AG04450 (cell line): Measurements from ENCODE around the gene GGCX. TPM values are rescaled to one million over a fixed set of nuclear protein-coding genes. Genes with fewer than 3 reads are reported as not detected.
"Not testable (repeated sequence)": the region's sequence is repeated elsewhere in the genome, so short reads cannot be mapped to it uniquely, and the experiment has no call there.

Source experiments
- CTCF ChIA-PET: fragments of 300-600, 350-600 bp; formaldehyde crosslinking; extraction: SDS; loops from one replicate; lab custom pipeline; 2022; ENCODE audit warnings: antibody characterized with exemption, inconsistent platforms; lab: Charles Lee
- POLR2A ChIA-PET: fragments of 350-600 bp; formaldehyde crosslinking; extraction: SDS; loops from one replicate; lab custom pipeline; 2021; ENCODE audit warnings: antibody characterized with exemption, inconsistent platforms; lab: Yijun Ruan, JAX
- DNase-seq: peaks from one replicate; pipeline ENCODE4 v3.0.0-alpha.2; 2011; ENCODE audit warnings: low read depth, low spot score
- H3K27ac ChIP-seq: one replicate; pipeline ENCODE4 v1.5.1; 2012; ENCODE audit warnings: low read depth, low read length, control low read depth
- H3K27me3 ChIP-seq: one replicate; pipeline ENCODE4 v1.6.0; 2012; ENCODE audit warnings: low read length; ENCODE audit not compliant: control insufficient read depth, insufficient read depth
- H3K4me3 ChIP-seq: 2 replicates; pipeline ENCODE4 v1.5.1; 2011; ENCODE audit warnings: mild to moderate bottlenecking, low read depth, low read length, control low read depth
- H3K9me3 ChIP-seq: 2 replicates; pipeline ENCODE4 v1.5.1; 2012; ENCODE audit warnings: low read length; ENCODE audit not compliant: control insufficient read depth, insufficient read depth
- CTCF ChIP-seq: IDR thresholded peaks from 2 replicates; pipeline ENCODE4 v1.5.1; 2011; ENCODE audit warnings: low read depth, low read length, control low read depth, inconsistent platforms
- polyA plus RNA-seq: library from polyadenylated mRNA; depleted of rRNA; stranded (reverse); fragments of >200 nt; gene quantifications from 2 replicates; pipeline ENCODE4 v1.2.3, GENCODE V29; 2011

The GGCX gene
- polyA plus RNA-seq, 1 experiment = 44.0 TPM

DNA sequence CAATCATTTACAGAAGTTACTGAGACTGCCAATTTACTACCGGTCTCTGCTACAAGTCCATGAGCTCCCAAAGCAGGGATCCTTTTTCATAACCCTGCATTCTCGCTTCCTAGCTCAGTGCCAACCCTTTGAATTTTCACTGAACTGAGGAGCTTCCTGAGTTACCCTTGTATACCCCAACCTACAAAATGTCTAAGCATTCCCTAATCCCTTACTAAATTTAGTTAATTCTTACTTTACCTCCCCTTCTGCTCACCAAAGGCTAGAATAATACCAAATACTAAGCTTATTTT lies 12.7 kb downstream of the GGCX start:
- ChIA-PET CTCF (interaction anchor here (0.9 to 6.6 kb wide), 3 partner anchors 9 to 127 kb away, joined by 4 to 124 read pairs (median 53); partner anchors contain the start of genes MAT2A and SH2D6), POLR2A (interaction anchor here (0.6 to 6.3 kb wide), 8 partner anchors 9 to 253 kb away, joined by 3 to 172 read pairs (median 5); partner anchors contain the start of genes ELMOD3, MAT2A and RETSAT)
- peak overlapping the region; percentile 40 for H3K27ac ChIP-seq

DNA sequence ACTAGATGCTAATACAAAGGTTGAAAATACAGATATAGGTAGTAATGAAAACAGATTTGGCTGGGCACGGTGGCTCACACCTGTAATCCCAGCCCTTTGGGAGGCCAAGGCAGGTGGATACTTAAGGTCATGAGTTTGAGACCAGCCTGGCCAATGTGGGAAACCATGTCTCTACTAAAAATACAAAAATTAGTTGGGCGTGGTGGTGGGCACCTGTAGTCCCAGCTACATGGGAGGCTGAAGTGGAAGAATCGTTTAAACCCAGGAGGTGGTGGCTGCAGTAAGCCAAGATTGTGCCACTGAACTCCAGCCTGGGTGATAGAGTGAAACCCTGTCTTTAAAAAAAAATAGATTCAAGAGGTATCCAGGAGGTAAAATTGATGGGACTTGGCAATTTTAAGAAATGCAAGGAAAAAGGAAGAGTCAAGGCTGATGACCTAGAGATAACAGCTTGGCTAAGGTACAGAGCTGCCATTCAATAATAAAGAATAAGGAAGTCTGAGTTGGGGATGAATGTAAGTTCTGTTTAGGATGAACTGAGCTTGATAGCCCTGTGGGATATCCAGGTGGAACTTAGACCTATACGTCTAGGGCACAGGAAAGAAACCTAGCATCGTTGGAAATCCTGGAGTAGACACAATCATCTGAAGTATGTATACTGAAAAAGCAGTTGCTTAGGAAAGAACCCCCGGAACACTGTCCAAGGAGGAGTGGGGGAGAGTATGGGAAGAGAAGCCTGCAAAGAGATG lies 13.3 kb downstream of the GGCX start:
- no peak for TF ChIP-seq CTCF
- peak overlapping the region; percentile 40 for H3K27ac ChIP-seq
- no peak for DNase-seq
- no peaks in the 10 kb centered on the region for H3K27me3 ChIP-seq
- POLR2A ChIA-PET = interaction anchor here (0.6 to 6.3 kb wide), 8 partner anchors 8 to 253 kb away, joined by 3 to 172 read pairs (median 4); partner anchors contain the start of genes ELMOD3, MAT2A and RETSAT
- CTCF ChIA-PET = interaction anchor here (0.9 to 6.6 kb wide), 3 partner anchors 8 to 127 kb away, joined by 4 to 124 read pairs (median 53); partner anchors contain the start of genes MAT2A and SH2D6
- H3K4me3 ChIP-seq = no peak overlapping the region
- no peaks in the 10 kb centered on the region for H3K9me3 ChIP-seq

More for the DNA sequence above, 12.7 kb downstream of the GGCX start:
- Histone ChIP-seq H3K9me3 (no peaks in the 10 kb centered on the region), H3K4me3 (no peak overlapping the region), H3K27me3 (no peaks in the 10 kb centered on the region)
- TF ChIP-seq CTCF = no peak
- no peak for DNase-seq

DNA sequence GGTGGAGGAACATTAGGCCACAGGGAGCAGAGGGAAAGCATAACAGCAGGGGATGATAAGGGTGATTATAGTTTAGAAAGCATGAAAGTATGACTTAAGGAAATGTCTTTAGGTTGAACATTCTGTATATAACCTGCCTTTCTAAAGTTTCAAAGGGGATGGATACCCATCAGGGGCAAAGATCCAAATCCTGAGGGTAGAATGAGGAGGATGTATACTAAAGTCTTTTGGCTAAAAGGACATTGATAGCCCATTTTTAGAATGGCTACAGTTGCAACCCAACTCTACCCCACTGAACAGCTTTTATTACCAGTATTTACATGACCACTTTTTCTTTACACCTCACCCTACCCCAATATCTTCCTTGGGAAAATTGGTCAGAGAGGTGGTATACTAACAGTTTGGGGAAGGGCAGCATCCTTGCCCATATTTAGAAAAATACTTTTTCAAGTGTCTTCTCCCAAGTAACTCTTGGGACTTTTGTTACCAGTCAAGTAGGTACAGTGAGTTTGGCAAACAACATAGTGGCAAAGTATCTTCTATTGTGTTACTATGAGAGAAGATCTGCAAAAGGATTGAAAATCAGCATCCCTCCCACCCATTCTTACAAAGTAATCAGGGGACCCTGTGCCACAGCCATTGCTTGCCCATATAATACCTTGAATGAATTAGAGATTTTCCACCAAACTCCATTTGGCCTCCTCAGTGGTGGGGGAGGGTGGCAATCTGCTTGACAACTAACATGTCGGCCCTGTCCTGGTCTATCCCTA lies 14.0 kb downstream of the GGCX start:
- POLR2A ChIA-PET = interaction anchor here (0.6 to 6.3 kb wide), 5 partner anchors 8 to 229 kb away, joined by 3 to 172 read pairs (median 8); partner anchors contain the start of gene MAT2A
- no peak for DNase-seq
- no peaks in the 10 kb centered on the region for H3K9me3 ChIP-seq
- H3K27me3 ChIP-seq = no peaks in the 10 kb centered on the region
- peak overlapping the region; percentile 34 for H3K27ac ChIP-seq
- CTCF ChIA-PET = no interaction called here
- no peak for TF ChIP-seq CTCF
- no peak overlapping the region for H3K4me3 ChIP-seq

DNA sequence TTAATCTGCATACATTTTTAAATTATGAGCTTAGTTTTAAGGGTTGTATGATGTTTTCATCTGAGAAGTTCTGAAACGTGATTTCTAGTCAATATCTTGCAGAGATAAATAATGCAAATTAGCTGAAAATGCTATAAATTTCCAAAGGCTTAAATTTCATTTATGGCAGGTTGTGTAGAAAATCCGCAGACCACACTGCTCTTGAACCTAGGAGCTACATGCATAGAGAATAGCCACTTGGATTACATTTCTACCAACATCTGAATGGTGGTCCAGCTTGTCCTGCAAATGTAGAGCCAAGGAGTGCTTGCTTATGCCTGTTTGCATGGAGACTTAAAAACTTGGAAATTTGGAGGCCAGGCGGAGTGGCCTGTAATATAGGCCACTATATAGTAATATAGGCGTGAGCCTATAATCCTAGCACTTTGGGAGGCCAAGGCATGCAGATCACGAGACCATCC lies 15.5 kb downstream of the GGCX start:
- Histone ChIP-seq H3K4me3 (no peak overlapping the region), H3K27ac (no peak overlapping the region), H3K9me3 (no peaks in the 10 kb centered on the region), H3K27me3 (no peaks in the 10 kb centered on the region)
- CTCF ChIA-PET = interaction anchor here (2.3 kb wide), 1 partner anchor 125 kb away, joined by 14 read pairs; no protein-coding TSS in a partner anchor
- DNase-seq = no peak
- no peak for TF ChIP-seq CTCF
- POLR2A ChIA-PET = interaction anchor here (0.7 to 1.8 kb wide), 5 partner anchors 11 to 129 kb away, joined by 3 to 12 read pairs (median 3); partner anchors contain the start of gene SH2D6

- H3K9me3 ChIP-seq, H3K27me3 ChIP-seq, H3K27ac ChIP-seq, DNase-seq, H3K4me3 ChIP-seq: not testable (repeated sequence)
- ChIA-PET CTCF (interaction anchor here (2.3 kb wide), 1 partner anchor 125 kb away, joined by 14 read pairs; no protein-coding TSS in a partner anchor), POLR2A (interaction anchor here (0.8 to 1.8 kb wide), 5 partner anchors 12 to 128 kb away, joined by 3 to 12 read pairs (median 4); no protein-coding TSS in a partner anchor)
Measured at GRCh38 chr2:85544915-85545779, 16.1 kb downstream of the GGCX start.

DNA sequence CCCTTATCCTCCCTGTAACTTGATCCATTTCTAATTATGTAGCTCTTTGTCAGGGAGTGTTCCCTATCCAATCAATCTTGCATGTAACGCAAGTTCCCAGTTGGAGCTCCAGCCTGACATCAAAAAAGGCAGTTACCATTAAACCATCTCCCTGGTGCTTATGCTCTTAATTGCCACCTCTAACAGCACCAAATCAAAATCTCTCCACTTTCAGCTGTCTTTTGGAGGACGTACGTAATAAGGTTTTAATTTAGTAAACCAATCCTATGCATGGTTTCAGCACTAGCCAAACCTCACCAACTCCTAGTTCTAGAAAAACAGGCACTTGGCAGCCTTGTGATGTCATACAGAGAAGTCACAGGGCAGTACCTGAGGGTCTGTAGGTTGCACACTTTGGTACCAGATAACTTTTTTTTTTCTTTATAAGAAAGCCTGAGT lies 17.0 kb downstream of the GGCX start:
- H3K4me3 ChIP-seq, DNase-seq, H3K27me3 ChIP-seq, H3K9me3 ChIP-seq: not testable (repeated sequence)
- H3K27ac ChIP-seq = peak overlapping the region; percentile 22
- ChIA-PET CTCF (interaction anchor here (2.3 kb wide), 1 partner anchor 124 kb away, joined by 14 read pairs; no protein-coding TSS in a partner anchor), POLR2A (interaction anchor here (1.5 kb wide), 1 partner anchor 123 kb away, joined by 4 read pairs; no protein-coding TSS in a partner anchor)
